SH-SY5Y (cell line): ENCODE data around the gene LTA4H.

Experiments
- GATA2 ChIP-seq: IDR thresholded peaks from 2 replicates; pipeline ENCODE4 v1.6.1; 2011; ENCODE audit warnings: mild to moderate bottlenecking, low read depth, low read length
- GATA3 ChIP-seq: IDR thresholded peaks from 2 replicates; pipeline ENCODE4 v1.6.1; 2011; ENCODE audit warnings: low read depth, mild to moderate bottlenecking, low read length, moderate library complexity

- no peak for TF ChIP-seq GATA3
- TF ChIP-seq GATA2: no peak
Observed at GRCh38 chr12:96049101-96049500, 13.7 kb upstream of the LTA4H start.
